NCI-H128 (cell line): ENCODE data around the gene AIFM1.
A peak's percentile ranks its signal among the peaks of the same experiment; 100 is the strongest.

Source experiments
- DNase-seq: peaks from one replicate; lab custom pipeline; 2025; ENCODE audit not compliant: unreplicated experiment; lab: John Stamatoyannopoulos, UW

AIFM1 gene

DNA sequence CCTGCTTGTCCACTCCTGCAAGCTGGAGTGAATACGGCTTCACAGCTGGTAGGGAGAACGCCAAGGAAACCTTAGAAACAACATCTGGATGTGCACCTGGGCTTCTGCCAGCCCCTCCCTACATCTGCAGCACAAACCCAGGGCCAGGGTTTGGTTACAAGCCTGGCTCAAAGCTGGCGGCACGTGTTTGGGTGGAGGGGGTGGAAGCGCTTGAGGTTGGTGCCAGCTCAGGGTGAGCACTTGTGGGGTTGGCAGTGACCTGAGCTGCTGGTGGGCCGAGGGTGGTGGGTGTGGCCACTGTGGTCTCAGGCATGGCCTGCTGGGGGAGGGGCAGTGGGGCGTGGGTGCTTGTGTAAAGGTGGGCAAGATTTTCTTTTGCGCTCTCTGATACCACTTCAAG, 70.9 kb downstream of the AIFM1 start:
- no peak for DNase-seq

DNA sequence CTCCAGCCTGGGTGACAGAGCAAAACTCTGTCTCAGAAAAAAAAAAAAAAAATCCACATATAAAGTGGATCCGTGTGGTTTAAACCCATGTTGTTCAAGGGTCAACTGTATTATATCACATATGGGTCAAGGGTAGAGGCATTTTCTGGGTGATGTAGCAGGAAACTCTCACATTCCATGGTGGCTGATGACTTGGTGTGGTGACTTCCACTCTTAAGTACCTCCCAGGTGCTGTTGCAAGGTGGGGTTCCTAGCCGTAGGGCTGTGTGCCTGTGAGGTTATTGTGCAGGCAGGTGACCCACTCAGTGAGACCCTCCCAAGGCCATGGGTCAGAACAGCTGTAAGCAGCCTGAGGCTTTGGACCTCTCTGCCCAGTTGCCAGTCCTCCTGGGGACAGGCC, 72.4 kb downstream of the AIFM1 start:
- DNase-seq: no peak

DNA sequence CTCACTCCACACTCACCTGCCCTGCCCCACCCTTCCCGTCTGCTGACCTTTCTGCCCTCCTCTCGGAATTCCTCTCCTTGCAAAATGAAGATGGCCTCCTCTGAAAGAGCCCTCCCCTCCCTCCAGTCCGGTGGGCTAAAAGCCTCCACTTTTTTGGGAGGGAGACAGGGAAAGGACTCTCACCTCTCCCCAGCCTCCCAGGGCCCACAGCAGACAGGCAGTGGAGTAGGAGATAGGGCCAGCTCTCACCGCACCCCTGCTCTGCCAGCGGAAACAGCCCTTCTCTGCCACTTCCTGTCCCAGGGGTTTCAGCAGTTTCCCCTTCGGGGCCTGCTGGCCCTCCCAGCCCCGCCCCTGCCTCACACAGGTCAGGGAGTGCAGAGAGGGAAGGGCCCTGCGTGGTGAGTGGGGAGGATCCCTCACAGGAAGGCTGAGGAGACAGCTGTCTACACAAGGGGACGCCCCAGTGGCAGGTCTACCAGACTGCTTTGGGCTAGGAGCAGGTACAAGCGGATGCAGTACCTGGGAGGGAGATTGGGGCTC, 73.6 kb downstream of the AIFM1 start:
- DNase-seq: no peak

DNA sequence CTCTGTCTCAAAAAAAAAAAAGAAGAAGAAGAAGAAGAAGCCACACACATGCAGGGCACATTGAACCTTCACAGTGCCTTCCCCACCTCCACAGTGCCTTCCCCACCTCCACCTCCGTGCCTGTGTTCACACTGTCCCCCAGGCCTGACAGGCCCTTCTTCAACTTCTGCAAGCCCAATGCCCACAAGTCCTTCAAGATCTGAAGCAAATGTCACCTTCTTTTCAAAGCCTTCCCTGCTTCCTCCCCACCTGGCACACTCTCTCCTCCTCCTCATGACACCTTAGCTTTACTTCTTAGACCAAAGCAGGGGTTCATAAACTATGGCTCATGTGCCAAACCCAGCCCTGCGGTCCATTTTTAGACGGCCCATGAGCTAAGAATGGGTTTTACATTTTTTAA, 75.3 kb downstream of the AIFM1 start:
- DNase-seq: no peak

DNA sequence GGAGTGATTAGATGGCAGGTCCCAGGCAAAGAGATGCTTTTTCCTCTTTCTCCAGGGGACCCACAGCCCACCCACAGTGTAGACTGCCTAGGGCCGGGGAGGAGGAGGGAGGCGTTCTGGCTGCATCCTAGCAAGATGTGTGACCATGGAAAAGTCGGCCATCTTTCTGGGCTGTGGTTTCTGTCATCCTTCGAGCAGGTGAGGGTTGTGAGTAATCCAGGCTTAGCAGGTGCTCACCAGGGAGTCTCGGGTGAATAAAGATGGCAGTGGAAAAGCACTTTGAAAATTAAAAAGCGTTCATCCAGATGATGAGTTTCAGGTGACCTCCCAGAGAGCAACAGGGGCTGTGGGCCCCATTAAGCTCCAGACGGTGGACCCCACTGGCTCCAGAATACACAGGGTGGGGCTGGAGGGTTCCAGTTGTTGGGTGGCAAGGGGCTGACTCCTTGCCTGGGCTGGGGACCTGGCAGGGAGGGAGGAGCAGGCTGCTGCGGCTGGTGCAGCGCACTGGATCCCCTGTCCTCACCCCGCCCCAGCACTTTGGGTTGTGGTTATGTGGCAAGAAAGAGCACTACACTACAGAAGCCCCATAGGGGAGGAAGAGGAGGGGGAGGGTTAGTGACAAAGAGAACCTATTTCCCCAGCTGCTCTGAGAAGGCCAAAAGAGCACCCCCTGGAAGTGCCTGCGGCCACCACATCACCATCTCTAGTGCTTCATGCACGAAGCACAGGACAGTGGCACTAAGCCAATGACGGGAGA, 79.0 kb downstream of the AIFM1 start:
- DNase-seq: no peak

DNA sequence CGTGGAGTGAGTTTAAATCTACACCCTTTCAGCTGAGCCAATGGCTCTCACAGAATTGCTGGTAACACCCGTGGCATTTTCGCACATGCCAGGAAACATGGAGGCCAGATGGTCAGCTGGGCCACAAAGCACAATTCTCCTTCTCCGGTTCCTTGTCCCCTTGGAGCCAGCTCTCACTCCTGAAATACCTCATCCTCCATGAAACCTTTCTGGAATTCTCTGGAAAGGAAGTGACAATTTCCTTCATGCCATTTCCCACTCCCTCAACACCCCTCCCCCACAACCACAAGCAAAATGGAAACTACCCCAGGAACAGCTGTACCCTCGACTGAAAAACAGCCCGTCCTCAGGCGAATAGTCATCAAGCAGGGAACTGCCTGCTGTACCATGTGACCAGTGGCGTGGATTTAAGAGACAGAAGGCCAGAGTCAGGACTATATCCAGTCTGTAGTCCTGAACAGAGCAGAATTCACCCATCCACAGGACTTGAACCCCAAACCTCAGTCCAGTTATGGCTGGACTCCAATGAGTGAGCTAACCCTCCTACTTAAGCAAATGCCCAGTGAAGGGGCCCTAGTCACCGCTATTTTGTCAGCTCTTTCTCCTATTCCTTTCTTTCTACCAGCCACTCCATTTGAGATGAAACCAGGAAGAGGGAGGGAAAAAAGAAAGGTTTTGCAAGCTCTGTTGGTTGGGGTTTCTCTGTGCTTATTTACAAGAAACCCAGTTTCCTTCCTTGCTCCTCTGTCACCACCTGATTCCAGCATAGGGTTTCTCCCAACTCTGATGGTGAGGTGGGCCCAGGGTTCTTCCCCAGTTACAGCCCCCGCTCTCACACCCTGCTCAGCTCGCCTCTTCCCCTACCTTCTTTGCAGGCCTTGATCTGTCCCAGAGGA, 79.8 kb downstream of the AIFM1 start:
- DNase-seq: no peak

DNA sequence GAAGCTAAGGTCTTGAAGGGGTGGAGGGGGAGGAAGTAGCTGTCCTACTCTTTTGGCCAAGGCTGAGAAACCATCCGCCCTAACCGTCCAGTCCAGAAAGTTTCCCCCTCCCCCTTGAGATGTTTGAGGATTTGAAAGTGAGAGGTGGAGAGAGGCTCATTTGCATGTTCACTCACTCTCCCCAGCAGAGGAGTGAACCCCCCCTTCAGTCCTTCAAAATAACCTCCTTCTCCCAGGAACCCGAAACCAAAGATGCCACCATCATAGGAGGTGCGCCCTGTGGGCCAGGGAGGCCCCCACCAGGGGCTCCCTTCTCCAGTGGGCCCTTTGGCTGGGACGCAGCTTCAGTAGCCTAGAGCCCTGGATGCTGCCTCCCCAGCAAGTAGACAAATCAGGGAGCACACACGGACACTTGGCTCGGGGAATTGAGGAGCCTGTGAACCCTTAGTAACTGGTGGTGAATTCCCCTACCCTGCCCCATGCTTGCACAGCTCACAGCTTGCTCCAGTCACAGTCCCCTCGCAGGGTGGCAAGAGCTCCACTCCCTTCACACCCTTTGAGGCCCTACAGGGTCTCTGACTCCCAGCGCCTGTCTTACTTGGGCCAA, 80.9 kb downstream of the AIFM1 start:
- no peak for DNase-seq

DNA sequence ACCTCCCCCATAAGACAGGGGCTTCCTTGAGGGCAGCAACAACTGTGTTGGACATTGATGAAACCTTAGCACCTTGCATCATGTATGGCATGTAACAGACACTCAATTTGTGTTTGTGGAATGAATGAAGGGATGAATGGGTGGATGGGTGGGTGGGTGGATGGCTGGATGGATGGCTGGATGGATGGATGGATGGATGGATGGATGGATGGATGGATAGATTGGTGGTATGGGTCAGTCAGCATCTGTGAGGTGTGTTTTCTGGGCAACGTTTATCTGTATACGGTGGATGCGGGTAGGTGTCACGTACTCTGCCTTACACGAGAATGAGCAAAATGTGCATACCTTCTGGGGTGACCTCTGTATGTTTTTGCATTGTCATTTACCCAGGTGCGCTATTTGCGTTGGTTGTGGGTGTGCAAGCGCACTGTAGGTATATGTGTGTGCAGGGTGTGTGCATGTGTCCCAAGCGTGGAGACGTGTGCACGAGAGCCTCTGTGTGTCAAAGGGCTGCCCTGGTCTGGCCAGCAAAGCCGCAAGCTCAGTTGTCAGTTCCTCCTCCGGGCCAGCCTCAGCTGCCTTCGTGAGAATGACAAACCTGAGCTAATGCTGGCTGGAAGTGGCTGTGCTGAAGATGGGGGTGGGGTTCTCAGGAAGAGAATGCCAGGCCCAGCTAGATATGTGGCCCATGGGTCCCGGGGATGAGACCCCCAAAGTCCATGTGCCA, 81.8 kb downstream of the AIFM1 start:
- DNase-seq: no peak

DNA sequence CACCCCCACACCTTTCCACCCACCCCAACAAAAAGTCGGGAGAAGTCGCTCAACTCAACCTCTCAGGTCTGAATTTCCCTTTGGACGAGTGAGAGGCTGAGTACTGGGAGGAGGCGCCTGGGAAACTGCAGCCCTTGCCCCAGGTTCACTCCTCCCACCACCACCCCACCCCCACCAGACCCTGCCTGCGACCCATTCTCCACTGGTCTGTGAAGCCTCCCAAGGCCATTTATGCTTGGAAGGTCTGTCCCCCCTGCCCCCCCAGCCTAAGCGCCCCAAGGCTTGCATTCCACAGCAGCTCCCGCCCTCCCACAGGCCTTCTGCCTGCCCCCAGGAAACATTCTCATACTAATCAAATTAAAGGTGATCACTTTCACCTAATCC, 82.5 kb downstream of the AIFM1 start:
- no peak for DNase-seq

DNA sequence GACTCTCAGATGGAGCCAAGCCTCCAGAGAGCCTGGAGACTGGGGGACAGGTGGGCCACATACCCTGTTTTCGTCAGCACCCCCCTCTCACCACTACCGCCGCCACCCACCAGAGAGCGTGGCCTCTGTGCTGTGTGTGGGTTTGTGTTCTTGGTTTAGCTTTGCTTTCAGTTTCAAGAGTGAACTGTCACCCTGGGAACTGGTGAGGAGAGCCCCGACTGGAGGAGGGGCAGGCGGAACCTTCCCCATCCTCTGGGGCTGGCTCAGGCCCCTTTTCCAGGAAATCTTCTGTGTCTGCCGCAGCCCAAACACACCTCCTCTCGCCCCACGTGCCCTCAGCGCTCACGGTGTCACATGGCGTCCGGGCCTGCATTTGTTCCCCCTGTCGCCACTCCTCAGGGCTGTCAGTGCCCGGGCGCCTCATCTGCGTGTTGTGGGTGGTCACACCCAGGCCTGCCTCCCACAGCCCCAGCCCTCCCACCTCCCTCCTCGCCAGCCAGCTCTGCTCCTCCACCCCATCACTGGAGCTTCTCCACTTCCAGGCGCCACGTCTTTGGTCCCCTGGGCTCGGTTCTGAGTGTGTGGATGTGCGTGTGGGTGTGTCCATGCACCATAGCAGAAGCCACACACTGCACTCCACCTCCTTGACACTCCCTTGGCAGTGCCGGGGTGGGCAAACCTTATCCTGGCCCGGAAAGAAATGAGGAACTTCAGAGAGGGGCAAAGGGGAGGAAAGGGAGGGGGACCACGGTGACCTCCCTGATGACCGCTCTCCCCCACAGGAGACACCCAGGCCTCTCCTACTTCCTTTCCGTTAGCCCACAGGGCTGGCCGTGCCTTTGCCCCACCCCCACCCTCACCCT, 83.2 kb downstream of the AIFM1 start:
- DNase-seq: no peak

DNA sequence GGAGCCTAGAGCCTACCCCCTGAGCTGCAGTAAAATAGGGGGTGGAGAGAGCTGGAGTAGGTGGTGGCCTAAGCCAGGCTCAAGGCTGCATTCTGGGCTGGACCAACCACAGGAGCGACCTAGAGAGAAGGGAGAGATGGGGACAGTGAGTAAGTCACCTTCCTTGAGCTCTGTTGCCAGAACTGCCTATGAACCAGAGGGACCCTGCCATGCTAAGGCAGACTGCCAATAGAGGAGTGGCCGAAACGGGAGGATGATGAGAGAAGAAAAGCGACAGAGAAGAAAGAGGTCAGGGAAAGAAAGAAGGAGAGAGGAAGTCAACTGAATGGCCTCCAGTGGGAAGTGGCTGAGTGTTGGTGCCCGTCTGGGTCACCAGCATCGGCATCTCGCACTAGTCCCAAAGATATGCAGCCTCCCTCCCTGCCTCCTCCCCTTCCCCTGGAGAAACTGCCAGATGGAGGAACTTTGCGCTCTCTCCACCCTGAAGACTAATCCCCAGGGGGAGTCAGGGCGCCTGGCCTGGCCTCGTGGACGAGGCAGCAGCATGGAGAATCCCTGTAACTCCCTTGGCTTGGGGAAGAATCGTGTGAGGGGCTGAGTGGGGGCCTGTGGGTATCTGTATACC, 84.1 kb downstream of the AIFM1 start:
- no peak for DNase-seq

DNA sequence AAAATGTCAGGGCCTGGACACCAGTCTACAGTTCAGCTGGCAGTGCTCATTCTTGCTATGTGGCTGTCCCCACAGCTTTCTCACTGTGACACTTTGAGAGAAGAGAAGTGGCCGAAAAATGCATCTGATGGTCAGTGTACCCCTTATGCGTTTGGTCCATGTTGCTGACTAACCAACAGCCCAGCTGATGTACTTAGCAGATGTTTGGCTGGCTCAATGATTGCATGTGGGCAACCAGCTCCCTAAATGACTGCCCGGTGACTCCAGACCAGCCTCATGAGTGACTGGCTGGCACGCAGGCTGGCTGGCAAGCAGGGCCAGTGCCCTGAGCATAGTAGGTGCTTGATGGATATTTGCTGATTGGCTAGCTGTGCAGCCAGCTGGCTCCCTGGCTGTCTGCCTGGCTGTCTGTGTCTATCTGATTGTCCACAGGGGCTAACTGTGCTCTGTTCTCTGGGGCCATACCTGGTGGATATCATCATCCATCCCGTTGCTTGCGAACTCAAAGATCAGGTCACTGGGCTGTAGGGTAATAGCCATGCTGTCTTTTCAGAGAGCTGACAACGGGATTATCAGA, 84.8 kb downstream of the AIFM1 start:
- DNase-seq: no peak

DNA sequence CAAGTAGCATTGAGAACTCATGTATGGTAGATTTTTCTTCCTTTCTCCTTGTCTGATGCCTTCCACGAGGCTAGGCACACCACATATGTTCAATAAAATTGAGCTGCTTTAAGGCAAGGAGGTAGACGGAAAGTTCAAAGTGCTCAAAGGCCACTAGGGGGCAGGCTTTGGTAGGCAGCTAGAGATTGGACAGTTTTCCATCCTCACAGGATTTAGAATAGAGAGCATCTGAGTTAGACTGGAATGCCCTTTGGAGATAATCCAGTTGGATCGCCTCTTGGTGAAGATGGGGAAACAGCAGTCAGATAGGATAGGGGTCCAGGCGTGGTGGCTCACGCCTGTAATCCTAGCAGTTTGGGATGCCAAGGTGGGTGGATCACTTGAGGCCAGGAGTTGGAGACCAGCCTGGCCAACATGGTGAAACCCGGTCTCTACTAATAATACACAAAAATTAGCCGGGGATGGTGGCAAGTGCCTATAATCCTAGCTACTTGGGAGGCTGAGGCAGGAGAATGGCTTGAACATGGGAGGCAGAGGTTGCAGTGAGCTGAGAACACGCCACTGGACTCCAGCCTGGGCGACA, 85.7 kb downstream of the AIFM1 start:
- peak; percentile 30 for DNase-seq
